Cardiac muscle cell (in vitro differentiated cells and primary cell): ENCODE data around the gene HOXA5. TPM values are rescaled to one million over a fixed set of nuclear protein-coding genes. Genes with fewer than 3 reads are reported as not detected.
A peak's percentile ranks its signal among the peaks of the same experiment; 100 is the strongest.

Experiments used
- DNase-seq, 2 donors: peaks; one replicate each; pipeline versions ENCODE4 v3.0.0 to v3.0.0-alpha.2; 2010 to 2017; ENCODE audit warnings: low read depth in 1 of 2, low spot score in 1 of 2
- H3K27ac ChIP-seq: fragments of 200-600 bp; sonication (generic); 2 replicates; pipeline ENCODE4 v1.5.1; 2016
- H3K27me3 ChIP-seq: fragments of 200-600 bp; sonication (generic); 2 replicates; pipeline ENCODE4 v1.6.0; 2016; ENCODE audit warnings: control low read depth
- H3K36me3 ChIP-seq: fragments of 200-600 bp; sonication (generic); 2 replicates; pipeline ENCODE4 v1.5.1; 2016; ENCODE audit warnings: control low read depth
- H3K4me1 ChIP-seq: fragments of 200-600 bp; sonication (generic); 2 replicates; pipeline ENCODE4 v1.8.1; 2017; ENCODE audit warnings: low read depth, mild to moderate bottlenecking, mixed run types
- H3K4me3 ChIP-seq: fragments of 200-600 bp; sonication (generic); 2 replicates; pipeline ENCODE4 v1.5.1; 2016; ENCODE audit warnings: mild to moderate bottlenecking
- H3K9me3 ChIP-seq: fragments of 200-600 bp; sonication (generic); 2 replicates; pipeline ENCODE4 v1.5.1; 2017; ENCODE audit warnings: low read depth, mild to moderate bottlenecking, control low read depth
- CTCF ChIP-seq: IDR thresholded peaks from 2 replicates; pipeline ENCODE4 v1.5.1; 2012; ENCODE audit warnings: low read depth, mild to moderate bottlenecking, low read length
- polyA plus RNA-seq: library from polyadenylated mRNA; unstranded; fragments of >200 nt; fragmentation: Nextera tagmentation; extraction: Ambion mirVana; gene quantifications from 2 replicates; pipeline ENCODE4 v1.2.1, GENCODE V29; 2016
- total RNA-seq: library from RNA; depleted of rRNA; stranded (reverse); fragments of >200 nt; gene quantifications from 2 replicates; pipeline ENCODE4 v1.2.3, GENCODE V29; 2016

Gene HOXA5
- total and polyA plus RNA-seq, 2 experiments from 2014 or later: not detected

GRCh38 chr7:27112955-27113949 is 30.2 kb downstream of the HOXA5 start:
- Histone ChIP-seq H3K27ac (no peak overlapping the region), H3K36me3 (no peaks in the 10 kb centered on the region), H3K4me3 (peak overlapping the region; percentile 20), H3K27me3 (peaks cover 100% of the 10 kb centered on the region), H3K4me1 (peaks cover 14% of the 10 kb centered on the region), H3K9me3 (no peaks in the 10 kb centered on the region)
- no peak for TF ChIP-seq CTCF
- DNase-seq: peak in 1 of 2 donors; percentile 37

- H3K27ac ChIP-seq: no peak overlapping the region
- H3K4me3 ChIP-seq: no peak overlapping the region
- H3K36me3 ChIP-seq: no peaks in the 10 kb centered on the region
- peaks cover 14% of the 10 kb centered on the region for H3K4me1 ChIP-seq
- H3K27me3 ChIP-seq: peaks cover 100% of the 10 kb centered on the region
- no peak for DNase-seq
- H3K9me3 ChIP-seq: no peaks in the 10 kb centered on the region
- TF ChIP-seq CTCF: no peak
These were observed 31.1 kb downstream of the HOXA5 start for GRCh38 chr7:27112361-27112760.

GRCh38 chr7:27111751-27112277 is 31.7 kb downstream of the HOXA5 start:
- no peaks in the 10 kb centered on the region for H3K36me3 ChIP-seq
- no peak overlapping the region for H3K4me3 ChIP-seq
- H3K27ac ChIP-seq: no peak overlapping the region
- no peaks in the 10 kb centered on the region for H3K9me3 ChIP-seq
- no peak for TF ChIP-seq CTCF
- H3K27me3 ChIP-seq: peaks cover 100% of the 10 kb centered on the region
- peaks cover 17% of the 10 kb centered on the region for H3K4me1 ChIP-seq
- no peak for DNase-seq

DNA sequence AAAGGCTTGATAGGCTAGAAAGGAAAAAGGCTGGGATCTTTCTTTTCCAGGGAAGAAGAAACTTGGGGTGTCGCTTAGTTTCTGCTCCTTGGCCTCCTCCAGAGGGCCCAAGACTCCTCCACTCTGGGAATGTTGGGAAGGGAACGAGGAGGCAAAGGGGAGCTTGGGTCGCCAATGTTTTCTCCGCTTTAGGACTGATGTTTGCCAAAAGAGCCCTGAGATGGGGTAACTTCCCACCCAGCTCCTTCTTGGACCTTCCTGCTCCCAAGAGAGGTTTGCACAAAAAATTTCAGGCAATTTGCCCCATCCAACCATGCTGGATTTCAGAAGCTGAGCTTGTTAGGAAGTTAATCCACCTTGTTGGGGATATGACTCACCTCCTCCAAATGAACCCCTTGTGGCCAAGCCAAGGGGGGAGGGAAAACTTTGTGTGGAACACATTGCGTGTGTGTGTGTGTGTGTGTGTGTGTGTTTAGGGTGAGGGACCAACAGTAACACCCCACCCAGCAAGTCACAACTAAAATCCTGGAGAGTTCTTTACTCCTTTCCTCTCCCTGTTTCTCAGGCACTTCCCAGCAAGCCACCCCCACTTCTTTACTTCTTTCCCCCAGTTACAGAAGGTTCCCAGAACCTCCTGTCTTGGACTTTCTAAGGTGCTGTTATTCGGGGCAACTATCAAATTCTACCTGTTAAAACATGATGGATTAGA is 32.3 kb downstream of the HOXA5 start:
- H3K4me1 ChIP-seq: peaks cover 19% of the 10 kb centered on the region
- TF ChIP-seq CTCF: no peak
- no peaks in the 10 kb centered on the region for H3K9me3 ChIP-seq
- no peak overlapping the region for H3K27ac ChIP-seq
- H3K4me3 ChIP-seq: no peak overlapping the region
- H3K27me3 ChIP-seq: peaks cover 100% of the 10 kb centered on the region
- no peaks in the 10 kb centered on the region for H3K36me3 ChIP-seq
- DNase-seq: no peak

DNA sequence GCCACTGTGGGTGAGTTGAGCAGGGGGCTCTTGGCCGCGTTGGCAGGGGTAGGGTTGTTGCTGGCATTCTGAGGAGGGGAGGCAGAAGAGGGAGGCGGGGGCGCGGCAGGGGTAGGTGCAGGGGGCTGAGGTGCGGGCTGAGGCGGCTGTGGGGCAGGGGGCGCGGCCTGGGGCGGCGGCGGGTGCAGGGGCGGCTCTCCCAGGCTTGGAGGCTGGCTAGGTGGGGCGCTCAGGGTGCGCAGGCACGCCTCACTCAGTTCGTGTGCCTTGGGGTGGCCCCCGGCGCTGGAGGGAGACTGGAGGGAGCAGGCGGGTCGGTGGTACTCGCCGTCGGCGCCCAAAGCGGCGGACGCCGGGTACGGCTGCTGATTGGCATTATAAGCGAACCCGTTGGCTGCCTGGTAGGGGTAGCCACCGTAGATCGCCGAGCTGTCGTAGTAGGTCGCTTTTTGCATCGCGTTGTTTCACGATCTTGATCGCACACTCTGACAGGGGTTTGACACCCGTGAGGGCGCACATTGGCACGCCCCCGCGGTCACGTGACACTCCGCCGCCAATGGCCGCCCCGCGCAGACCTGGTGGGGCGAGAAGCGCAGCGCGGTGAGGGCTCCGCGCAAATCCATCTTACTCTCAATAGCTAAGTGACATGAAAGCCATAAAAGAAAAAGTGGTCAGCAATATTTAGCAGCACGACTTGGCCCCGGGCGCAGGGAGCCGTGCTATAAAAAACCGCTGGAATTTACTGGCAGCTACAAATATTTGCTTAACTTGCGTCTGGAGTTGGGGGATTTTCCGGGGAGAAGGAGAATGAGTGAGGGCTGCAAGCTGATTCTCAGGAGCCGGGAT is 33.1 kb downstream of the HOXA5 start:
- Histone ChIP-seq H3K4me1 (peaks cover 19% of the 10 kb centered on the region), H3K4me3 (no peak overlapping the region), H3K27ac (no peak overlapping the region), H3K9me3 (no peaks in the 10 kb centered on the region), H3K36me3 (no peaks in the 10 kb centered on the region), H3K27me3 (peaks cover 100% of the 10 kb centered on the region)
- no peak for TF ChIP-seq CTCF
- no peak for DNase-seq
